ENCODE data around the gene IQSEC1. TPM values are rescaled to one million over a fixed set of nuclear protein-coding genes. Genes with fewer than 3 reads are reported as not detected.

Gene IQSEC1
- total RNA-seq, 1 donor = 22.1 TPM

GRCh38 chr3:13087320-13087990 is 14.2 kb upstream of the IQSEC1 start:
- H2AFZ ChIP-seq (ENCODE audit: low read length) = no peak overlapping the region
- no peaks in the 10 kb centered on the region for H4K20me1 ChIP-seq (ENCODE audit: insufficient read depth, low read length)
- no peak overlapping the region for H3K4me3 ChIP-seq (ENCODE audit: insufficient read depth, low read length)
- H3K79me2 ChIP-seq (ENCODE audit: insufficient read depth, low read length) = no peaks in the 10 kb centered on the region
- no peaks in the 10 kb centered on the region for H3K9me3 ChIP-seq (ENCODE audit: low read depth, low read length)
- H3K27ac ChIP-seq (ENCODE audit: low read depth, low read length) = no peak overlapping the region
- no peak for DNase-seq (ENCODE audit: insufficient read length, low spot score, missing footprints)
- H3K4me1 ChIP-seq (ENCODE audit: insufficient read depth, low read length) = no peaks in the 10 kb centered on the region
- peaks cover 5% of the 10 kb centered on the region for H3K27me3 ChIP-seq (ENCODE audit: insufficient read depth, low read length)
- TF ChIP-seq, protein P1, sequence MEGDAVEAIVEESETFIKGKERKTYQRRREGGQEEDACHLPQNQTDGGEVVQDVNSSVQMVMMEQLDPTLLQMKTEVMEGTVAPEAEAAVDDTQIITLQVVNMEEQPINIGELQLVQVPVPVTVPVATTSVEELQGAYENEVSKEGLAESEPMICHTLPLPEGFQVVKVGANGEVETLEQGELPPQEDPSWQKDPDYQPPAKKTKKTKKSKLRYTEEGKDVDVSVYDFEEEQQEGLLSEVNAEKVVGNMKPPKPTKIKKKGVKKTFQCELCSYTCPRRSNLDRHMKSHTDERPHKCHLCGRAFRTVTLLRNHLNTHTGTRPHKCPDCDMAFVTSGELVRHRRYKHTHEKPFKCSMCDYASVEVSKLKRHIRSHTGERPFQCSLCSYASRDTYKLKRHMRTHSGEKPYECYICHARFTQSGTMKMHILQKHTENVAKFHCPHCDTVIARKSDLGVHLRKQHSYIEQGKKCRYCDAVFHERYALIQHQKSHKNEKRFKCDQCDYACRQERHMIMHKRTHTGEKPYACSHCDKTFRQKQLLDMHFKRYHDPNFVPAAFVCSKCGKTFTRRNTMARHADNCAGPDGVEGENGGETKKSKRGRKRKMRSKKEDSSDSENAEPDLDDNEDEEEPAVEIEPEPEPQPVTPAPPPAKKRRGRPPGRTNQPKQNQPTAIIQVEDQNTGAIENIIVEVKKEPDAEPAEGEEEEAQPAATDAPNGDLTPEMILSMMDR (IDR thresholded peaks at IDR 0.05; ENCODE audit: extremely low read depth, low read depth, low read length) = no peak
- no peak overlapping the region for H3K4me2 ChIP-seq (ENCODE audit: insufficient read depth, low read length)
- H3K36me3 ChIP-seq (ENCODE audit: insufficient read depth, low read length) = no peaks in the 10 kb centered on the region

- no peaks in the 10 kb centered on the region for H3K79me2 ChIP-seq (ENCODE audit: insufficient read depth, low read length)
- H4K20me1 ChIP-seq (ENCODE audit: insufficient read depth, low read length) = no peaks in the 10 kb centered on the region
- no peak overlapping the region for H3K27ac ChIP-seq (ENCODE audit: low read depth, low read length)
- H3K4me2 ChIP-seq (ENCODE audit: insufficient read depth, low read length) = no peak overlapping the region
- H3K4me3 ChIP-seq (ENCODE audit: insufficient read depth, low read length) = no peak overlapping the region
- no peak overlapping the region for H2AFZ ChIP-seq (ENCODE audit: low read length)
- DNase-seq (ENCODE audit: insufficient read length, low spot score, missing footprints) = no peak
- H3K4me1 ChIP-seq (ENCODE audit: insufficient read depth, low read length) = no peaks in the 10 kb centered on the region
- H3K36me3 ChIP-seq (ENCODE audit: insufficient read depth, low read length) = no peaks in the 10 kb centered on the region
- H3K27me3 ChIP-seq (ENCODE audit: insufficient read depth, low read length) = peaks cover 5% of the 10 kb centered on the region
- H3K9me3 ChIP-seq (ENCODE audit: low read depth, low read length) = no peaks in the 10 kb centered on the region
- TF ChIP-seq, protein P1 (IDR thresholded peaks at IDR 0.05; ENCODE audit: extremely low read depth, low read depth, low read length) = no peak
Measured at GRCh38 chr3:13086531-13086981, 13.3 kb upstream of the IQSEC1 start.

DNA sequence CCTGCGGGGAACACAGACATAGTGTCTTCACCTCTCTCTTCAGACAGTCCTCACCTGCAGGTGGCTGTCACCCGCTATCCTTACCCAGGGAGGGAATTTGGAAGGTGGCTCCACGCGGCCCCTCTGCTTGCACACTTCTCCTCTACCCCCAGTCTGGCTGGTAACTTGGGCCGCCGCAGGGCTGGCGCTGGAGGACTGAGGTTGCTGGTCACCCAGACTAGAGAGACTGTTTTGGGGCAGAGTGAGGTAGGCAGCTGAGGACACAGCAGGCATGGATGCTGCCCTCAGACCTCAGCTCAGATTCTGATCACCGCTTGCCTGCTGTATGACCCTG is 12.6 kb upstream of the IQSEC1 start:
- TF ChIP-seq, protein P1 (IDR thresholded peaks at IDR 0.05; ENCODE audit: extremely low read depth, low read depth, low read length) = no peak
- H3K4me2 ChIP-seq (ENCODE audit: insufficient read depth, low read length) = no peak overlapping the region
- H3K4me1 ChIP-seq (ENCODE audit: insufficient read depth, low read length) = peaks cover 4% of the 10 kb centered on the region
- peaks cover 10% of the 10 kb centered on the region for H3K27me3 ChIP-seq (ENCODE audit: insufficient read depth, low read length)
- H4K20me1 ChIP-seq (ENCODE audit: insufficient read depth, low read length) = no peaks in the 10 kb centered on the region
- H3K27ac ChIP-seq (ENCODE audit: low read depth, low read length) = no peak overlapping the region
- no peak overlapping the region for H2AFZ ChIP-seq (ENCODE audit: low read length)
- H3K79me2 ChIP-seq (ENCODE audit: insufficient read depth, low read length) = no peaks in the 10 kb centered on the region
- H3K4me3 ChIP-seq (ENCODE audit: insufficient read depth, low read length) = no peak overlapping the region
- H3K36me3 ChIP-seq (ENCODE audit: insufficient read depth, low read length) = no peaks in the 10 kb centered on the region
- DNase-seq (ENCODE audit: insufficient read length, low spot score, missing footprints) = no peak
- no peaks in the 10 kb centered on the region for H3K9me3 ChIP-seq (ENCODE audit: low read depth, low read length)

DNA sequence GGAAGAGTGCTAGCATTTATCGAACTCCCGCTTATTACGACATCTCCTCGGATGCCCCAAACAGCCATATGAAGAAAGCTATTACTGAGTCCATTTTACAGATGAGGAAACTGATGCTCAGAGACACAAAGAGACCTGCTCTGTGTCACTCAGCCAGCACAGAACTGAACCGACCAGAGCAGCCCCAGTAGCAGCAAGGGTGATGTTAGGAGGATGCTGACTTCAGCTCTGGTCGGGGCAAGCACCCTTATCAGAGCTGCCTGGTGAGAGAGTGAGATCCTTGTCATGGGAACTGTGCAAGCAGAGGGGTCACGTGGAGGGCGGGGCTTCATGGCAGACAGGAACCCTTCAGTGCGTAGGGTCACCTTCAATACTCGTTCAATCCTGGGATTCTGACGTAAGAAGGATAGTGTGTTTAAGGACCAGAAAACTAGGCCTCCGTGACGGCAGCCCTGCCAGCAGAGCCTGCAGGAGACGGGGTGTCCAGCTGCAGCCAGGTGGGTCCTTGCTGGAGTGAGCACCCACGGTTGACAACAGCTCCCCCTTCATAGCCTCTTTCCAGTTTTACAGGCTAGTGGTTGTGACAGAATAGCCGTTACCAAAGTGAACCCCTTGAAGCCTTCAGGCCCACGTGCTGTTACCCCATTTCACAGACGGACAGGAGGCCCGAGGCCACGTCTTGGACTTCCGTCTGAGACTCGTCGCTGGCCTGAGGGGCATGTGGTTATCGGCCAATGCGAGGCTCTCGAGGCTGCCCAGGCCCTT is 12.0 kb upstream of the IQSEC1 start:
- Histone ChIP-seq H2AFZ (ENCODE audit: low read length) (no peak overlapping the region), H3K36me3 (ENCODE audit: insufficient read depth, low read length) (no peaks in the 10 kb centered on the region), H3K4me2 (ENCODE audit: insufficient read depth, low read length) (no peak overlapping the region), H3K27ac (ENCODE audit: low read depth, low read length) (no peak overlapping the region), H3K4me3 (ENCODE audit: insufficient read depth, low read length) (no peak overlapping the region), H3K27me3 (ENCODE audit: insufficient read depth, low read length) (peaks cover 11% of the 10 kb centered on the region), H3K4me1 (ENCODE audit: insufficient read depth, low read length) (peaks cover 9% of the 10 kb centered on the region), H3K79me2 (ENCODE audit: insufficient read depth, low read length) (no peaks in the 10 kb centered on the region), H4K20me1 (ENCODE audit: insufficient read depth, low read length) (no peaks in the 10 kb centered on the region), H3K9me3 (ENCODE audit: low read depth, low read length) (no peaks in the 10 kb centered on the region)
- TF ChIP-seq, protein P1 (IDR thresholded peaks at IDR 0.05; ENCODE audit: extremely low read depth, low read depth, low read length) = no peak
- no peak for DNase-seq (ENCODE audit: insufficient read length, low spot score, missing footprints)
